Skeletal muscle satellite cell (primary cell): ENCODE results near the gene PRM1. TPM values are rescaled to one million over a fixed set of nuclear protein-coding genes. Genes with fewer than 3 reads are reported as not detected.

Source experiments
- H3K27me3 ChIP-seq: 2 replicates; pipeline ENCODE4 v1.7.0; 2013; ENCODE audit warnings: low read length; ENCODE audit not compliant: control insufficient read depth, insufficient read depth
- H3K36me3 ChIP-seq: 2 replicates; pipeline ENCODE4 v1.7.0; 2013; ENCODE audit warnings: mild to moderate bottlenecking, control low read depth, low read length; ENCODE audit not compliant: insufficient read depth
- H3K4me1 ChIP-seq: 2 replicates; pipeline ENCODE4 v1.7.0; 2013; ENCODE audit warnings: low read length; ENCODE audit not compliant: control insufficient read depth, insufficient read depth
- H3K4me2 ChIP-seq: 2 replicates; pipeline ENCODE4 v1.7.0; 2013; ENCODE audit warnings: mild to moderate bottlenecking, low read length
- H3K4me3 ChIP-seq: 2 replicates; pipeline ENCODE4 v1.7.0; 2013; ENCODE audit warnings: low read length
- H3K9ac ChIP-seq: 2 replicates; pipeline ENCODE4 v1.7.0; 2013; ENCODE audit warnings: mild to moderate bottlenecking, low read depth, low read length, moderate library complexity
- H3K9me3 ChIP-seq: replicated peaks from 2 replicates; pipeline ENCODE4 v1.7.0; 2013; ENCODE audit warnings: mild to moderate bottlenecking, control low read depth, low read length
- small RNA-seq: library from RNA; depleted of rRNA; stranded (forward); fragments of <200 nt; gene quantifications from one replicate; pipeline ENCODE3, GENCODE V24; 2012

PRM1 gene

DNA sequence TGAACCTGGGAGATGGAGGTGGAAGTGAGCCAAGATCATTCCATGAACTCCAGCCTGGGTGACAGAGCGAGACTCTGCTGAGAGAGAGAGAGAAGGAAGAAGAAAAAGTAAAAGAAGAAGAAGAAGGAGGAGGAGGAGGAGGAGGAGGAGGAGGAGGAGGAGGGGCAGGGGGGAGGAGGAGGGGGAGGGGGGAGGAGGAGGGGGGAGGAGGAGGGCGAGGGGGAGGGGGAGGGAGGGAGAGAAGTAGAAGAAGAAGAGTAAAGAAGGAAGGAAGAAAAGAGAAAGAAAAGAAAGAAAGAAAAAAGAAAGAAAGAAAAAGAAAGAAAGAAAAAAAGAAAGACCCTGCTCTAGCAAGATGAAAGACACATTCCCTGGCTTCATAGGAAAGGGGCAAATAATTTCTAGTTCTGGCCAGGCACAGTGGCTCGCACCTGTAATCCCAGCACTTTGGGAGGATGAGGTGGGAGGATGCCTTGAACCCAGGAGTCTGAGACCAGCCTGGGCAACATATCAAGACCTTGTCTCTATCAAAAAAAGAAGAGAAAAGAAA is 48.8 kb downstream of the PRM1 start:
- Histone ChIP-seq H3K4me1 (peaks cover 6% of the 10 kb centered on the region), H3K36me3 (no peaks in the 10 kb centered on the region), H3K9ac (no peak overlapping the region), H3K4me3 (no peak overlapping the region), H3K9me3 (no peaks in the 10 kb centered on the region), H3K27me3 (no peaks in the 10 kb centered on the region), H3K4me2 (no peak overlapping the region)

- no peak overlapping the region for H3K4me3 ChIP-seq
- peaks cover 6% of the 10 kb centered on the region for H3K4me1 ChIP-seq
- no peaks in the 10 kb centered on the region for H3K36me3 ChIP-seq
- H3K9me3 ChIP-seq = no peaks in the 10 kb centered on the region
- H3K4me2 ChIP-seq = no peak overlapping the region
- no peak overlapping the region for H3K9ac ChIP-seq
- no peaks in the 10 kb centered on the region for H3K27me3 ChIP-seq
Measured at GRCh38 chr16:11231367-11231970, 49.7 kb downstream of the PRM1 start.

Small RNA genes lying within 50 kb of the gene (small RNA-seq; reads per million reads assigned to genes)
- gene MIR548H2 (not detected), gene RF00019 (not detected), gene RF00554 (not detected)
